OCI-LY7 (cell line): Measurements from ENCODE around the gene ANO1. TPM values are rescaled to one million over a fixed set of nuclear protein-coding genes. Genes with fewer than 3 reads are reported as not detected.

Source experiments
- BruUV-seq: library from RNA; stranded (reverse); fragments of 400-500 nt; replicated peaks from 2 replicates; lab custom pipeline; 2021; lab: Mats Ljungman, UMichigan
- CTCF ChIA-PET: fragments of 300-600 bp; sonication (Branson Sonifier 250); formaldehyde crosslinking; loops from one replicate; lab custom pipeline; 2022; ENCODE audit warnings: antibody characterized with exemption; ENCODE audit not compliant: unreplicated experiment; lab: Charles Lee
- POLR2A ChIA-PET: fragments of 300-600 bp; sonication (Branson Sonifier 250); formaldehyde crosslinking; loops from one replicate; lab custom pipeline; 2022; ENCODE audit warnings: antibody characterized with exemption; lab: Charles Lee
- DNase-seq: peaks from one replicate; pipeline ENCODE4 v3.0.0-alpha.2; 2015; ENCODE audit warnings: low spot score
- H2AFZ ChIP-seq: fragments of 200-600 bp; sonication (generic), shearing (Covaris generic); 2 replicates; pipeline ENCODE4 v1.6.1; 2014; ENCODE audit warnings: mild to moderate bottlenecking, antibody characterized with exemption, low read length, moderate library complexity
- H3K27ac ChIP-seq: fragments of 200-600 bp; sonication (generic); 2 replicates; pipeline ENCODE4 v1.5.1; 2014; ENCODE audit warnings: mixed run types, low read depth, mild to moderate bottlenecking, moderate library complexity, low read length, inconsistent platforms; ENCODE audit not compliant: poor library complexity, severe bottlenecking
- H3K36me3 ChIP-seq: fragments of 200-600 bp; sonication (generic); 2 replicates; pipeline ENCODE4 v1.6.1; 2014; ENCODE audit warnings: mild to moderate bottlenecking, antibody characterized with exemption, low read length, moderate library complexity, mixed read lengths; ENCODE audit not compliant: insufficient read depth
- H3K4me1 ChIP-seq: fragments of 200-600 bp; sonication (generic); 2 replicates; pipeline ENCODE4 v1.5.1; 2014; ENCODE audit warnings: mild to moderate bottlenecking, low read length; ENCODE audit not compliant: insufficient read depth, poor library complexity, severe bottlenecking
- H3K4me2 ChIP-seq: fragments of 200-600 bp; sonication (generic); 2 replicates; pipeline ENCODE4 v1.6.1; 2014; ENCODE audit warnings: mild to moderate bottlenecking, low read length
- H3K4me3 ChIP-seq: fragments of 200-600 bp; sonication (generic); 2 replicates; pipeline ENCODE4 v1.5.1; 2014; ENCODE audit warnings: mild to moderate bottlenecking, low read depth, low read length; ENCODE audit not compliant: poor library complexity, severe bottlenecking
- H3K79me2 ChIP-seq: fragments of 200-600 bp; sonication (generic); 2 replicates; pipeline ENCODE4 v1.6.1; 2016; ENCODE audit warnings: low read depth, mild to moderate bottlenecking, low read length, moderate library complexity, mixed read lengths; ENCODE audit not compliant: insufficient read depth
- H3K9me2 ChIP-seq: fragments of 200-600 bp; sonication (generic); 2 replicates; pipeline ENCODE4 v1.6.1; 2016; ENCODE audit warnings: mild to moderate bottlenecking, low read length, mixed read lengths; ENCODE audit not compliant: insufficient read depth
- H3K9me3 ChIP-seq: fragments of 200-600 bp; sonication (generic); 2 replicates; pipeline ENCODE4 v1.6.1; 2014; ENCODE audit warnings: mild to moderate bottlenecking, mixed run types, low read length, mixed read lengths
- H4K20me1 ChIP-seq: fragments of 200-600 bp; sonication (generic); 2 replicates; pipeline ENCODE4 v1.6.1; 2014; ENCODE audit warnings: mild to moderate bottlenecking, antibody characterized with exemption, low read length, moderate library complexity, mixed read lengths; ENCODE audit not compliant: insufficient read depth
- EZH2phosphoT487 ChIP-seq: fragments of 200-600 bp; sonication (generic); IDR thresholded peaks from 2 replicates; pipeline ENCODE4 v1.6.1; 2018; ENCODE audit warnings: low read depth, borderline replicate concordance, mild to moderate bottlenecking, mixed run types, antibody characterized with exemption, low read length, moderate library complexity, mixed read lengths
- intact Hi-C: fragments of 100-400 bp; cut with micrococcal nuclease; formaldehyde crosslinking; loops from one replicate; pipeline ENCODE4 v1.10.0; 2022; ENCODE audit not compliant: unreplicated experiment
- total RNA-seq, 2 experiments: library from RNA; depleted of rRNA in 1 of 2; stranded (reverse); fragments of >200 nt in 1 of 2; shearing (Covaris generic) in 1 of 2; gene quantifications; 2 replicates each; pipeline ENCODE4 v1.2.3, GENCODE V29; 2014 to 2022
- TF ChIP-seq, protein P1 (sequence below): fragments of 200-600 bp; sonication (generic); conservative IDR thresholded peaks from 2 replicates; pipeline ENCODE4 v1.5.1; 2014; ENCODE audit warnings: mild to moderate bottlenecking, antibody characterized with exemption, low read length, moderate library complexity, mixed read lengths

Gene ANO1
- total RNA-seq, 2 experiments from 2014 or later = not detected

DNA sequence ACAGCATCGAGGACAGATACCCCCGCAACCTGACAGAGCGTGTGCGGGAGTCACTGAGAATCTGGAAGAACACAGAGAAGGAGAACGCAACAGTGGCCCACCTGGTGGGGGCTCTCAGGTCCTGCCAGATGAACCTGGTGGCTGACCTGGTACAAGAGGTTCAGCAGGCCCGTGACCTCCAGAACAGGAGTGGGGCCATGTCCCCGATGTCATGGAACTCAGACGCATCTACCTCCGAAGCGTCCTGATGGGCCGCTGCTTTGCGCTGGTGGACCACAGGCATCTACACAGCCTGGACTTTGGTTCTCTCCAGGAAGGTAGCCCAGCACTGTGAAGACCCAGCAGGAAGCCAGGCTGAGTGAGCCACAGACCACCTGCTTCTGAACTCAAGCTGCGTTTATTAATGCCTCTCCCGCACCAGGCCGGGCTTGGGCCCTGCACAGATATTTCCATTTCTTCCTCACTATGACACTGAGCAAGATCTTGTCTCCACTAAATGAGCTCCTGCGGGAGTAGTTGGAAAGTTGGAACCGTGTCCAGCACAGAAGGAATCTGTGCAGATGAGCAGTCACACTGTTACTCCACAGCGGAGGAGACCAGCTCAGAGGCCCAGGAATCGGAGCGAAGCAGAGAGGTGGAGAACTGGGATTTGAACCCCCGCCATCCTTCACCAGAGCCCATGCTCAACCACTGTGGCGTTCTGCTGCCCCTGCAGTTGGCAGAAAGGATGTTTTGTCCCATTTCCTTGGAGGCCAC lies 128.3 kb downstream of the ANO1 start:
- CTCF ChIA-PET = no interaction called here
- intact Hi-C loops = no loop called here

DNA sequence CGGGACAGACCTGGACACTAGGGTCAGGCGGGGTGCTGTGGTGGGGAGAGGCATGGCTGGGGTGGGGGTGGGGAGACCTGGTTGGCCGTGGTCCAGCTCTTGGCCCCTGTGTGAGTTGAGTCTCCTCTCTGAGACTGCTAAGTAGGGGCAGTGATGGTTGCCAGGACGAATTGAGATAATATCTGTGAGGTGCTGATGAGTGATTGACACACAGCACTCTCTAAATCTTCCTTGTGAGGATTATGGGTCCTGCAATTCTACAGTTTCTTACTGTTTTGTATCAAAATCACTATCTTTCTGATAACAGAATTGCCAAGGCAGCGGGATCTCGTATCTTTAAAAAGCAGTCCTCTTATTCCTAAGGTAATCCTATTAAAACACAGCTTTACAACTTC lies 128.9 kb downstream of the ANO1 start:
- POLR2A ChIA-PET = no interaction called here
- Histone ChIP-seq H3K4me2 (no peak overlapping the region), H3K4me1 (peaks cover 20% of the 10 kb centered on the region), H4K20me1 (peaks cover 21% of the 10 kb centered on the region), H3K9me2 (no peaks in the 10 kb centered on the region), H2AFZ (no peak overlapping the region), H3K79me2 (peaks cover 48% of the 10 kb centered on the region), H3K9me3 (no peaks in the 10 kb centered on the region), H3K36me3 (peaks cover 57% of the 10 kb centered on the region), H3K4me3 (no peak overlapping the region), H3K27ac (no peak overlapping the region)
- no TSS peak for BruUV-seq
- CTCF ChIA-PET = no interaction called here
- intact Hi-C loops = no loop called here
- TF ChIP-seq, protein P1, sequence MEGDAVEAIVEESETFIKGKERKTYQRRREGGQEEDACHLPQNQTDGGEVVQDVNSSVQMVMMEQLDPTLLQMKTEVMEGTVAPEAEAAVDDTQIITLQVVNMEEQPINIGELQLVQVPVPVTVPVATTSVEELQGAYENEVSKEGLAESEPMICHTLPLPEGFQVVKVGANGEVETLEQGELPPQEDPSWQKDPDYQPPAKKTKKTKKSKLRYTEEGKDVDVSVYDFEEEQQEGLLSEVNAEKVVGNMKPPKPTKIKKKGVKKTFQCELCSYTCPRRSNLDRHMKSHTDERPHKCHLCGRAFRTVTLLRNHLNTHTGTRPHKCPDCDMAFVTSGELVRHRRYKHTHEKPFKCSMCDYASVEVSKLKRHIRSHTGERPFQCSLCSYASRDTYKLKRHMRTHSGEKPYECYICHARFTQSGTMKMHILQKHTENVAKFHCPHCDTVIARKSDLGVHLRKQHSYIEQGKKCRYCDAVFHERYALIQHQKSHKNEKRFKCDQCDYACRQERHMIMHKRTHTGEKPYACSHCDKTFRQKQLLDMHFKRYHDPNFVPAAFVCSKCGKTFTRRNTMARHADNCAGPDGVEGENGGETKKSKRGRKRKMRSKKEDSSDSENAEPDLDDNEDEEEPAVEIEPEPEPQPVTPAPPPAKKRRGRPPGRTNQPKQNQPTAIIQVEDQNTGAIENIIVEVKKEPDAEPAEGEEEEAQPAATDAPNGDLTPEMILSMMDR = no peak
- no peak for TF ChIP-seq EZH2phosphoT487
- DNase-seq = no peak

More for the DNA sequence above, 128.3 kb downstream of the ANO1 start:
- no peak for TF ChIP-seq EZH2phosphoT487
- TF ChIP-seq, protein P1 = no peak
- no peaks in the 10 kb centered on the region for H3K9me2 ChIP-seq
- H3K27ac ChIP-seq = no peak overlapping the region
- no TSS peak for BruUV-seq
- H3K79me2 ChIP-seq = peaks cover 48% of the 10 kb centered on the region
- no peak overlapping the region for H2AFZ ChIP-seq
- H3K9me3 ChIP-seq = no peaks in the 10 kb centered on the region
- POLR2A ChIA-PET = no interaction called here
- no peak for DNase-seq
- H3K4me3 ChIP-seq = no peak overlapping the region
- H3K4me2 ChIP-seq = no peak overlapping the region
- H4K20me1 ChIP-seq = peaks cover 21% of the 10 kb centered on the region
- peaks cover 57% of the 10 kb centered on the region for H3K36me3 ChIP-seq
- H3K4me1 ChIP-seq = peaks cover 22% of the 10 kb centered on the region

DNA sequence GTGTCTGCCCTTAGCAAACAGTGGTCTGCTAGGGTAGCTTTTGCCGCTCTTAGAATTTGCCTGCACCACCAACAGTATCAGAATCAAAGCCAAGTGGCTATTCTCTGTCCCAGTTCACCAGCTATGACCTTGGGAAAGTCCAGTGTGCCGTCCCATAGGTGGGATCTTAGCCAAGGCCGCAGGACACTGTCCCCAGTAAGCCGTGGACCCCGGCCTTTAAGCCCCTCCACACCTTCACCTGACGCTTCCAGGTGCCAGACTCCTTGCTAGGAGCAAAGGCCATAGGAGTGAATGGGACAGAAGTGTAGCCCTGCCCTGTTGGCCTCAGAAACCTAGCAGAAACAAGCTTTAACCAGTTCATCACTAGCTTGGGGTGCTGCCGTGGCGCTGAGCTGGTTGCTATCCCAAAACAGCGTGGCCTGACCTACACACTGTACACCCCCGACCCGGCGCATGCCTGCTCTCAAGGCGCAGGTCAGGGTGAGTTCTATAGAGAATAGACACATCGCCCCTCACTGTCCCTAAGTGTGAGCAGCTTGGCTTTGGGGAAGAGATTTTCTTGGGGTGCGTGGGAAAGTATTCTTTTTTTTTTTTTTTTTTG lies 129.5 kb downstream of the ANO1 start:
- ChIA-PET CTCF (no interaction called here), POLR2A (interaction anchor here (0.6 kb wide), 1 partner anchor 9 kb away, joined by 3 read pairs; no protein-coding TSS in a partner anchor)
- no peak overlapping the region for H3K27ac ChIP-seq
- DNase-seq = no peak
- H3K4me3 ChIP-seq = no peak overlapping the region
- no peaks in the 10 kb centered on the region for H3K9me3 ChIP-seq
- peaks cover 57% of the 10 kb centered on the region for H3K36me3 ChIP-seq
- no peak overlapping the region for H3K4me2 ChIP-seq
- peaks cover 48% of the 10 kb centered on the region for H3K79me2 ChIP-seq
- H3K4me1 ChIP-seq = peaks cover 13% of the 10 kb centered on the region
- H2AFZ ChIP-seq = no peak overlapping the region
- no TSS peak for BruUV-seq
- intact Hi-C loops = no loop called here
- no peaks in the 10 kb centered on the region for H3K9me2 ChIP-seq
- TF ChIP-seq EZH2phosphoT487 = no peak
- TF ChIP-seq, protein P1 = no peak
- H4K20me1 ChIP-seq = peaks cover 21% of the 10 kb centered on the region
